WTC11 (cell line): Measurements from ENCODE around the gene COG4. TPM values are rescaled to one million over a fixed set of nuclear protein-coding genes. Genes with fewer than 3 reads are reported as not detected.

ENCODE experiments used
- ATAC-seq: fragments of 200-7000 bp; cut with Tn5 transposase; 2 replicates; pipeline ENCODE4 v1.10.0; 2021; ENCODE audit warnings: mild to moderate bottlenecking, moderate library complexity
- CTCF ChIA-PET: fragments of 300-600 bp; sonication (Branson Sonifier 250); formaldehyde crosslinking; loops from one replicate; lab custom pipeline; 2021; ENCODE audit warnings: antibody characterized with exemption; lab: Charles Lee
- POLR2A ChIA-PET: fragments of 350-600 bp; sonication (Branson Sonifier 250); formaldehyde crosslinking; loops from one replicate; lab custom pipeline; 2021; ENCODE audit warnings: antibody characterized with exemption; lab: Charles Lee
- DNase-seq: peaks from one replicate; pipeline ENCODE4 v3.0.0; 2021; ENCODE audit warnings: low spot score
- H3K27ac Mint-ChIP-seq: 2 replicates; pipeline ENCODE4 v1.8.0; 2021; ENCODE audit warnings: mixed read lengths
- H3K27me3 Mint-ChIP-seq: 2 replicates; pipeline ENCODE4 v1.8.0; 2021; ENCODE audit warnings: low read depth, mild to moderate bottlenecking, moderate library complexity, mixed read lengths
- H3K36me3 Mint-ChIP-seq: 2 replicates; pipeline ENCODE4 v1.8.0; 2021; ENCODE audit warnings: mixed read lengths
- H3K4me1 Mint-ChIP-seq: 2 replicates; pipeline ENCODE4 v1.8.0; 2022; ENCODE audit warnings: mixed read lengths
- H3K4me3 Mint-ChIP-seq: 2 replicates; pipeline ENCODE4 v1.8.0; 2021; ENCODE audit warnings: mild to moderate bottlenecking, moderate library complexity, mixed read lengths
- H3K9me3 Mint-ChIP-seq: 2 replicates; pipeline ENCODE4 v1.8.0; 2021; ENCODE audit warnings: mixed read lengths
- CDX4 ChIP-seq: fragments of 250-450 bp; sonication (Bioruptor Pico); IDR thresholded peaks from 2 replicates; pipeline ENCODE4 v1.9.0; 2021; ENCODE audit warnings: moderate library complexity, mild to moderate bottlenecking, inconsistent platforms, borderline replicate concordance
- EMX1 ChIP-seq: fragments of 250-450 bp; sonication (Bioruptor Pico); IDR thresholded peaks from 2 replicates; pipeline ENCODE4 v1.8.0; 2021; ENCODE audit warnings: mild to moderate bottlenecking
- ERG ChIP-seq: fragments of 250-450 bp; sonication (Bioruptor Pico); IDR thresholded peaks from 2 replicates; pipeline ENCODE4 v1.8.0; 2021; ENCODE audit warnings: mild to moderate bottlenecking
- JAZF1 ChIP-seq: fragments of 250-450 bp; sonication (Bioruptor Pico); IDR thresholded peaks from 2 replicates; pipeline ENCODE4 v1.9.0; 2021; ENCODE audit warnings: moderate library complexity, mild to moderate bottlenecking, inconsistent platforms
- JUN ChIP-seq: sonication (generic); formaldehyde crosslinking; IDR thresholded peaks from 2 replicates; pipeline ENCODE4 v1.8.0; 2023; ENCODE audit warnings: mild to moderate bottlenecking, missing genetic modification reagents
- MXD4 ChIP-seq: fragments of 250-450 bp; sonication (Bioruptor Pico); IDR thresholded peaks from 2 replicates; pipeline ENCODE4 v1.8.0; 2021; ENCODE audit warnings: mild to moderate bottlenecking, moderate library complexity, borderline replicate concordance
- NFATC4 ChIP-seq: fragments of 250-450 bp; sonication (Bioruptor Pico); IDR thresholded peaks from 2 replicates; pipeline ENCODE4 v1.9.0; 2021; ENCODE audit warnings: mild to moderate bottlenecking
- PRDM15 ChIP-seq: sonication (generic); formaldehyde crosslinking; IDR thresholded peaks from 2 replicates; pipeline ENCODE4 v1.8.0; 2022; ENCODE audit warnings: missing genetic modification reagents
- PRRX2 ChIP-seq: fragments of 250-450 bp; sonication (Bioruptor Pico); IDR thresholded peaks from 2 replicates; pipeline ENCODE4 v1.8.0; 2021; ENCODE audit warnings: mild to moderate bottlenecking
- RELA ChIP-seq: sonication (generic); formaldehyde crosslinking; IDR thresholded peaks from 2 replicates; pipeline ENCODE4 v1.8.1; 2022; ENCODE audit warnings: missing genetic modification reagents, mild to moderate bottlenecking, borderline replicate concordance
- SMAD4 ChIP-seq: sonication (generic); formaldehyde crosslinking; IDR thresholded peaks from 2 replicates; pipeline ENCODE4 v1.8.0; 2022; ENCODE audit warnings: mild to moderate bottlenecking, missing genetic modification reagents
- SP1 ChIP-seq: sonication (generic); formaldehyde crosslinking; conservative IDR thresholded peaks from 2 replicates; pipeline ENCODE4 v1.8.1; 2022; ENCODE audit warnings: missing genetic modification reagents
- STAT6 ChIP-seq: sonication (generic); formaldehyde crosslinking; conservative IDR thresholded peaks from 2 replicates; pipeline ENCODE4 v1.8.1; 2023; ENCODE audit warnings: mild to moderate bottlenecking, low read depth, missing genetic modification reagents, moderate library complexity
- USF1 ChIP-seq: sonication (generic); formaldehyde crosslinking; IDR thresholded peaks from 2 replicates; pipeline ENCODE4 v1.8.0; 2022; ENCODE audit warnings: mild to moderate bottlenecking, missing genetic modification reagents
- ZMAT4 ChIP-seq: fragments of 250-450 bp; sonication (Bioruptor Pico); IDR thresholded peaks from 2 replicates; pipeline ENCODE4 v1.9.0; 2021; ENCODE audit warnings: mild to moderate bottlenecking
- ZNF121 ChIP-seq: sonication (generic); formaldehyde crosslinking; IDR thresholded peaks from 2 replicates; pipeline ENCODE4 v1.8.0; 2023; ENCODE audit warnings: missing genetic modification reagents
- ZNF138 ChIP-seq: sonication (generic); formaldehyde crosslinking; conservative IDR thresholded peaks from 2 replicates; pipeline ENCODE4 v1.8.1; 2022; ENCODE audit warnings: mild to moderate bottlenecking, moderate library complexity, missing genetic modification reagents
- ZNF263 ChIP-seq: sonication (generic); formaldehyde crosslinking; IDR thresholded peaks from 2 replicates; pipeline ENCODE4 v1.8.1; 2022; ENCODE audit warnings: low read depth, mild to moderate bottlenecking, moderate library complexity, missing genetic modification reagents
- ZSCAN18 ChIP-seq: fragments of 250-450 bp; sonication (Bioruptor Pico); IDR thresholded peaks from 2 replicates; pipeline ENCODE4 v2.1.2; 2022; ENCODE audit warnings: mild to moderate bottlenecking, moderate library complexity
- total RNA-seq: library from RNA; stranded (reverse); gene quantifications from 3 replicates; pipeline ENCODE4 v1.2.3, GENCODE V29; 2021

COG4 gene
- total RNA-seq, 1 experiment from 2014 or later, result 56.6 TPM

- TF ChIP-seq NFATC4 (CRISPR knock-in tag), result no peak
Observed at GRCh38 chr16:70550082-70550481, 26.7 kb upstream of the COG4 start (continued).

GRCh38 chr16:70548936-70549335 lies 25.6 kb upstream of the COG4 start:
- CTCF ChIA-PET, result interaction anchor here (1.5 kb wide), 1 partner anchor 105 kb away, joined by 4 read pairs; no protein-coding TSS in a partner anchor

GRCh38 chr16:70544548-70544947 lies 21.2 kb upstream of the COG4 start:
- H3K9me3 Mint-ChIP-seq, result no peaks in the 10 kb centered on the region
- TF ChIP-seq SMAD4 (CRISPR knock-in tag) (no peak), ERG (CRISPR knock-in tag) (no peak), ZNF121 (peak; percentile 75), PRRX2 (CRISPR knock-in tag) (no peak), ZNF263 (CRISPR knock-in tag) (no peak), PRDM15 (CRISPR knock-in tag) (no peak), JUN (CRISPR knock-in tag) (no peak), ZNF138 (CRISPR knock-in tag) (no peak)
- no peaks in the 10 kb centered on the region for H3K27me3 Mint-ChIP-seq
- DNase-seq (no peak), ATAC-seq (no peak)
- ChIA-PET CTCF (no interaction called here), POLR2A (no interaction called here)
- H3K36me3 Mint-ChIP-seq, result peaks cover 87% of the 10 kb centered on the region
- H3K27ac Mint-ChIP-seq, result no peak overlapping the region
- no peak overlapping the region for H3K4me3 Mint-ChIP-seq
- no peaks in the 10 kb centered on the region for H3K4me1 Mint-ChIP-seq

More at GRCh38 chr16:70548936-70549335, 25.6 kb upstream of the COG4 start:
- Mint-ChIP-seq H3K27ac (peak overlapping the region; percentile 3; the same call in 1 of the 2 replicates), H3K4me3 (no peak overlapping the region), H3K36me3 (peaks cover 82% of the 10 kb centered on the region), H3K4me1 (peaks cover 6% of the 10 kb centered on the region), H3K27me3 (no peaks in the 10 kb centered on the region), H3K9me3 (no peaks in the 10 kb centered on the region)
- DNase-seq (no peak), ATAC-seq (no peak)
- POLR2A ChIA-PET, result no interaction called here
- TF ChIP-seq STAT6 (CRISPR knock-in tag) (no peak), RELA (CRISPR knock-in tag) (no peak), MXD4 (CRISPR knock-in tag) (no peak), PRRX2 (CRISPR knock-in tag) (no peak), SP1 (CRISPR knock-in tag) (no peak), USF1 (no peak), CDX4 (CRISPR knock-in tag) (no peak), ZSCAN18 (CRISPR knock-in tag) (no peak), EMX1 (no peak), JAZF1 (CRISPR knock-in tag) (no peak), ZMAT4 (CRISPR knock-in tag) (no peak)
